Head of caudate nucleus (tissue), 42 donors: ENCODE results near the gene CLDND1.

Source experiments
- DNase-seq, 42 donors: peaks; one replicate each; pipeline versions ENCODE4 v3.0.0 to v3.0.0-alpha.2; 2020 to 2021; ENCODE audit warnings: mixed read lengths in 7 of 42
- intact Hi-C: fragments of 100-400 bp; cut with DNase I; formaldehyde crosslinking; loops from one replicate; pipeline ENCODE4 v1.15.0; 2022

Gene CLDND1

DNA sequence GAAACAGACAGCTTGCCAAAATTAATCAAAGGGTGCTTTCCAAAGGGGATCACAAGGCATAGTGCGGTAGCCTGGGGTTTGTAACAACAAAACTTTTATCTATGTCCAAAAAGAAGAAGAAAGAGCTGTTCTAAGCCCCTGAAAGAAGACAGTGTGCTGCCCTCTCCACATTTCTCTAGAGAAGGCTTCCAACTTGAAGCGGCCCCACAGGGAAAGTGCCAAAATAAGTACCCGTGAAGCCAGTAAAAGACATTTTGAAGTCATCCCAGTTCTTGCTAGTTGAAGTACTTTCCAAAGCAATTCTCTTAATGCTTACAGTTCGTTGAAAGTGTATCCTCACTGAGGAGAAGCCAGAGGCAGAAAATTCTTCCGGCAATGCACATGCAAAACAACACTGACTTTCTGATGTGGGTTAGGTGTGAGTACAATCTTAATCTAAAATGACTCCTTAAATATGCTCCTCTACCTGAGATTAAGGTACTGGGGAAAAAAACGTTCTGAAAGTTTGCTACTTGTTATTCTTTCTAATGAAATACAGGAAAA is 30.4 kb upstream of the CLDND1 start:
- intact Hi-C loops, result no loop called here
- no peak for DNase-seq

DNA sequence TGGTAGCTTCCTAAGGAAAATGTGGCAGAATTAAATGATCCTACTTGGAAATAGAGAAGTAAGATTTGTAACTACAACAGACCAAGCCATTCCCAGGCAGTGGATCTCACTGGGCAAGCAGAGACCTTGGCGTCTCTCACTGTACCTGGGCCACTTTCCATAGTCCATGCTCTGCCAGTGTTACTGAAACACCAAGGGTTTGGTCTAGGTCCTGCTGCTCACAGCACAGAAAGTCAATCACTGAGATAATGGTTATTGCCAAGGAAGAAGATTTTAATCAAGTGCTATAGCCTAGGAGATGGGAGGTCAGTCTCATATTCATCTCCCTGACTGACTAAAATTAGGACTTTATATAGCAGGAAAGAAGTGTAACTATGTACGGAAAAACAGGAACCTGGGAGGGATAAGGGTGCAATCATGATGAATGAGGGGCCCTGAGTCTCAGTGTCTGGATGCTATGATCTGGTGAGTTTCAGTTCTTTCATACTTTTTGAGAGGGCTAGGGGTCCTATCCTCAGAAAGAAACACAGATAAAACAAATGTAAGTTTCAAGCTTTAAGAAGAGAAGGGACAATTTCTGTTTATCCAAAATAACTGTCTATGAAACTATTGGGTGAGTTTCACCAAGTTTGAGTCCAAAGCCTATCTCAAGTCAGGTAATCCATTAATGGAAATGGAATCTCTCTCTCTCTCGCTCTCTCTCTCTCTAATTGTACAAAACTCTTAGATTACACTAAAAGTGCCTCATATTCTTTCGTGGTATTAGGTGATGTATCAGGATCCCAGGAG is 29.7 kb upstream of the CLDND1 start:
- intact Hi-C loops, result no loop called here
- DNase-seq, result no peak

DNA sequence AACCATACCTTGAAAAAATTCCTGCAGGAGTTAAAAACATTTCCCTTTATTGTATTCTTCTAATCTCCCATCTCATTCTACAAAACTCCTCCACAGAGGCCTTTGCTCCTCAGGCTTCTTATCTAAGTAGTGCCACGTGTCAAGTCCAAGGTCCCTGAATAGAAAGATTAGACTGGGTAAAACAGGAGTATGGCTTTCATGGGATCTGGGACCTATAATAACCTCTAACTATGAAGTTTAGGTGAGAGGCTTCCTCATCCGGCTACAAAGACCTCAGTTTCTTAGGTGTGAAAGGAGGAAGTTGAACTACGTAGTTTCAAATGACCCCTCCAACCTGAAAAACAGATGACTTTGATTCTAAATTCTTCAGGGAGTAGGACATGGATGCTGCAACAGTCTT is 29.1 kb upstream of the CLDND1 start:
- DNase-seq, result no peak
- intact Hi-C loops, result no loop called here

DNA sequence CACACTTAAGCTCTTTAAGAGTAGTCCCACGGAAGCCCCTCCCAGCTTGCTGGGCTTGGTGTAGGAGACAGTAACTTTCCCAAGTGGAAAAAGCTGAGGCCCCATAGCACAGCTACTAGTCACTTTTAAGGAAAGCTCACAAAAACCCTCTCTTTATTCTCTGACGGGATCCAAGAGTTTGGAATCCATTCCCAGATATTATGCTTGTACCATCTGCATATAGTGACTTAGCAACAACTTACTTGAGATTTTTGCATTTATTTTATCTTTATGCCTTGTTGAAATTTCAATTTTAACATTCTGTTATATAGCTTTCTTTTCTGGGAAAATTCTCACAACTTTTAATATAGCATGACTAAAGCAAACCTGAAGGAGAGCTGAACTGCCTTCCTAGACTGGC is 28.5 kb upstream of the CLDND1 start:
- DNase-seq, result no peak
- intact Hi-C loops, result no loop called here

DNA sequence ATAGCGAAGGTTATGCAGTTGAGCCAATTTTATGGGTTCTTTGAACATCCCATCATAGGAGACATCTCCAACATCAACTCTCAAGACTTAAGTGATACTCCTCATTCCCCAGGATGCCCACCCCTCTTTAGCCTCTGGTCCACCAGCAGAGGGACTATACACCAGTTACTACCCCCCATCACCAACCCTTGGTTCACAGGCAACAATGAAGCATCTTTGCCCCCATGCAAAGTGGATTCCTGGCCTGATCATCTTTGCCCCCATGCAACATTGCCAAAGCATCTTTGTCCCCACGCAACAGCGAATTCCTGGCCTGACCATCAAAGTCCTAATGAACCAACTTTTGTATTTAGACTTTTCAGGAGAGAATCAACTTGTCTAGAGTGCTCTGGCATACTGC is 28.1 kb upstream of the CLDND1 start:
- intact Hi-C loops, result no loop called here

GRCh38 chr3:98548544-98548943 is 25.8 kb upstream of the CLDND1 start:
- DNase-seq, result no peak
- intact Hi-C loops, result no loop called here

More for the DNA sequence above, 28.1 kb upstream of the CLDND1 start:
- no peak for DNase-seq

DNA sequence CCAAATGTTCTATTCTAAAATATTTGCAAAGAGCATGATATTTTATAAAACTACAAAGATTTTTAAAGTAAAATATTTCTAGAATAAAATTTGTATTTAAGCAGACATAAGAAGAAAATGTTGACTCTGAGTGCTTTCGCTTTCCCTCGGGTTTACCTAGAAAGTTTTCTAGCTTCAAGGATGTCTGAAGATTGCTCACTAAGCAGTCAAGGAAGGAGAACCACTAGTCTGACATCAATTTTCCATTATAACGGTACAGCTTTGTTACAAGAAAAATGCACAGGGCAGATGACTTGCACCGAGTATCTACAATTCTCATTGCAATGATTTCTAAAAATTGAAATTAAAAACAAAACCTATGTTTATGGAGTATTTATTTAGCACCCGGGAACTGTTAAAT is 23.2 kb upstream of the CLDND1 start:
- no peak for DNase-seq
- intact Hi-C loops, result no loop called here

GRCh38 chr3:98542623-98543022 is 19.9 kb upstream of the CLDND1 start:
- DNase-seq, result no peak
- intact Hi-C loops, result no loop called here

- intact Hi-C loops, result no loop called here
- no peak for DNase-seq
These were observed 19.0 kb upstream of the CLDND1 start for GRCh38 chr3:98541695-98542094.

- intact Hi-C loops, result no loop called here
- DNase-seq, result no peak
These were observed 17.6 kb upstream of the CLDND1 start for GRCh38 chr3:98540346-98540745.

- DNase-seq, result no peak
- intact Hi-C loops, result no loop called here
These were observed 13.8 kb upstream of the CLDND1 start for GRCh38 chr3:98536456-98537017.

DNA sequence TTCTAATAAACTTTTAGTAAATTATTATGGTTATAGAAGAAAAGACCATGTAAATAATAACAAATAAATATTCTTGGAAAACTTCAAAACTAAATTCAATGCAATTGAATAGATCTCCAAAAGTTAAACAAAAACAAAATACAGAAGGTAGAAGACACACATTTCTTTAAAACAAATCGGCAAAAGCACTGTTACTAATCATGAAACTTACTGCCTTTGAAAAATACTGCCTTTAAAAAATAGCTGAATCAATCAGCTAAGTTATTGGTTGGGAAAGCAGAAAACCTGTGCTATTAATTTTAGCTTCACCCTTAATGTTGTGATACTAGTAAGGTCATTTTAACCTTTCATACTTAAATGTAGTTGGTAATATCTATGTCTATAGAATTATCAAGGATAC is 12.0 kb upstream of the CLDND1 start:
- intact Hi-C loops, result no loop called here
- no peak for DNase-seq

DNA sequence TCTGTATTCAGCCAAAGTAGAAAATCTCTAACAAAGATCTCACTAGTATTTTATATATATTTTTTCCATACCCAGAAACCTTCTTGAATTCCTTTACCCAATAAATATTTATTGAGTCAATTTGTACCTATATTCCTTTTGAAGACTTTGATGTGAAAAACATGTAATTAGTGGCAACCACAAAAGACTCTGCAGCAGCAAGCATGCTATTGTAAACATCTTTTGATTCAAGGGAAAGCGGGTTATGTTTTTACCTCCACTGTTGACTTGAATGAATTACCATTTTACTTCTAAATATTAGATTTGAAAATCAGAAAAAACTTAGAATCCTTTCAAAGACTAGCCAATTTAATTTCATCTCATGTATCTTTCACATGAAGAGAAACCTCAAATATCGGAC is 11.5 kb upstream of the CLDND1 start:
- intact Hi-C loops, result no loop called here
- DNase-seq, result no peak

DNA sequence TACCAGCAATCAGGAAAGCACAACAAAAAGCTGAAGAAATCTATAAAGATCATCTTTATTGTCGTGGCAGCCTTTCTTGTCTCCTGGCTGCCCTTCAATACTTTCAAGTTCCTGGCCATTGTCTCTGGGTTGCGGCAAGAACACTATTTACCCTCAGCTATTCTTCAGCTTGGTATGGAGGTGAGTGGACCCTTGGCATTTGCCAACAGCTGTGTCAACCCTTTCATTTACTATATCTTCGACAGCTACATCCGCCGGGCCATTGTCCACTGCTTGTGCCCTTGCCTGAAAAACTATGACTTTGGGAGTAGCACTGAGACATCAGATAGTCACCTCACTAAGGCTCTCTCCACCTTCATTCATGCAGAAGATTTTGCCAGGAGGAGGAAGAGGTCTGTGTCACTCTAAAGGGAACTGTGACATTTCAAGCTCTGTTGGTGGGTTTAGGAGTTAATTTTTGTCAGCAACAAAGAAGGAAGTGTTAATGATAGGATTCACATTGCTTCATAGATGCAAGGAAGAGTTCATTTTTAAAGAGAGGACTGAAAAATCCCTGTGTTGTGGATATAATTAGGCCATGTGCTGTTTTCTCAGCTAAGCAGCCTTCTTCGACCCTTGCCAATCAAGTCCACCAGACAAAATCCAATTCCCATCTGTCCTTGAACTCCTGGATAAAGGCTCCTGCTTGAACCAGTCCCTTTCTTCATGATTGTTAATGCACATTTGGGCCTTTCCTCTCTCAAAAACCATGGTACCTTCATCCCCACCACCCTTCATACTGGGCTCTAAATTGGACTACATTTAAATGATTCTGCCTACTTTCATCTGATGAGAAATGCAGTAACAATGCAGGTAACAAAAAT is 10.2 kb upstream of the CLDND1 start:
- no peak for DNase-seq
- intact Hi-C loops, result no loop called here

- DNase-seq, result no peak
- intact Hi-C loops, result no loop called here
These were observed 9.6 kb upstream of the CLDND1 start for GRCh38 chr3:98532275-98532637.

DNA sequence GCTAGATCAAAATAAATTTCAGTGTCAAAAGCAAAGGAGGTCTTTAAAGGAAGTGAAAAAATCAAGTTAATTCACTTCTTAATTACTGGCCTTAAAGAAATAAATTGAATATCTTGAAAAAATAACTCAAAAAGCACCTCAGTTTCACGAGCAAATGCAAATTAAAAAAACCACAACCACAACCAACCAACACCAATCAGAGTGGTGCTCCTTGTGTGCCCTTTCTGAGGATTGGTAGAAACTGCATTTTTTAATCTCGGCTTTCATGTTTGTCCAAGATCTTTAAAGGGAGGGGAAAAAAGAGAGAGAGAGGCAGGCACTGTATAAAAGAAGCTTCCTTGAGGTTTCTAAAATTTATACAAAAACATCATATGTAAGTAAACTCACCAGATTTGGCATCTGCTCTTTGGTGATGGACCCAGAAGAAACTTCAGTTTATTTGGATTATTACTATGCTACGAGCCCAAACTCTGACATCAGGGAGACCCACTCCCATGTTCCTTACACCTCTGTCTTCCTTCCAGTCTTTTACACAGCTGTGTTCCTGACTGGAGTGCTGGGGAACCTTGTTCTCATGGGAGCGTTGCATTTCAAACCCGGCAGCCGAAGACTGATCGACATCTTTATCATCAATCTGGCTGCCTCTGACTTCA is 9.0 kb upstream of the CLDND1 start, which contains the start of gene GPR15:
TSS of gene GPR15 (plus strand) at position 357 of the 653 bp plus-strand sequence. CDS start at position 413, 56 bp downstream.
- intact Hi-C loops, result no loop called here

DNA sequence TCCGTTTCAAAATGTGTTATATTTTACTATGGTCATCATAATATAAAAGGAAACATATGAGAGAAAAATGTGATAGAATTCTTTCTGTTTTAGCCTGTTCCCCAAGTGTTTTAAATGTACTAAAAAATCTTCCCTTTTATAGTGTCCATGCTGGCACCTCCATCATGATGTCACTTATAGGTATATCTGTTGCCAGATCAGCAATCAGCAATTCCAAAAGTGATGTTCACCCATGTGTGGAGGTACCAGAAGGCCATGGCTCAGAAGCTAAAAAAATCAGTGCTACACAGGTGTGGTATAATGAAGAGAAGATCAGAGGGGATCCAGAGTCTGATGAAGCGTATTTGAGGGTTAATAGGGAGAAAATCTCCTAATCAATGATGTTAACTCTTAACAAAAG is 8.0 kb upstream of the CLDND1 start:
- intact Hi-C loops, result no loop called here
- DNase-seq, result no peak

More for the DNA sequence above, 9.0 kb upstream of the CLDND1 start, which contains the start of gene GPR15:
- no peak for DNase-seq

- DNase-seq, result no peak
- intact Hi-C loops, result no loop called here
These were observed 7.3 kb upstream of the CLDND1 start for GRCh38 chr3:98529856-98530459.
